A673 (cell line): ENCODE measurements around the gene NDOR1. TPM values are rescaled to one million over a fixed set of nuclear protein-coding genes. Genes with fewer than 3 reads are reported as not detected.

Source experiments
- BruUV-seq: library from RNA; stranded (reverse); fragments of 400-500 nt; replicated peaks from 2 replicates; lab custom pipeline; 2021; lab: Mats Ljungman, UMichigan
- CTCF ChIA-PET: fragments of 300-600 bp; sonication (Branson Sonifier 250); formaldehyde crosslinking; loops from one replicate; lab custom pipeline; 2022; ENCODE audit warnings: antibody characterized with exemption; lab: Charles Lee
- POLR2A ChIA-PET: fragments of 300-600 bp; sonication (Branson Sonifier 250); formaldehyde crosslinking; loops from one replicate; lab custom pipeline; 2022; ENCODE audit warnings: antibody characterized with exemption; ENCODE audit not compliant: low non-redundant PET; lab: Charles Lee
- DNase-seq: peaks from one replicate; pipeline ENCODE4 v3.0.0-alpha.2; 2015; ENCODE audit warnings: low spot score
- H3K27ac ChIP-seq: fragments of 200-600 bp; sonication (generic); 2 replicates; pipeline ENCODE4 v1.5.1; 2016; ENCODE audit warnings: mixed run types, low read depth, mild to moderate bottlenecking, mixed read lengths, antibody characterized with exemption, low read length; ENCODE audit not compliant: poor library complexity, severe bottlenecking
- H3K27me3 ChIP-seq: fragments of 200-600 bp; sonication (generic); replicated peaks from 2 replicates; pipeline ENCODE4 v1.6.1; 2017; ENCODE audit warnings: mixed run types, low read depth, mild to moderate bottlenecking, mixed read lengths, antibody characterized with exemption, low read length; ENCODE audit not compliant: insufficient read depth, poor library complexity
- H3K36me3 ChIP-seq: fragments of 200-600 bp; sonication (generic); 2 replicates; pipeline ENCODE4 v1.6.1; 2016; ENCODE audit warnings: mixed run types, mild to moderate bottlenecking, mixed read lengths, antibody characterized with exemption, low read length; ENCODE audit not compliant: insufficient read depth, poor library complexity, severe bottlenecking
- H3K4me1 ChIP-seq: fragments of 200-600 bp; sonication (generic); 2 replicates; pipeline ENCODE4 v1.6.1; 2017; ENCODE audit warnings: mixed run types, mild to moderate bottlenecking, mixed read lengths, antibody characterized with exemption, low read length; ENCODE audit not compliant: insufficient read depth, poor library complexity, severe bottlenecking
- H3K4me3 ChIP-seq: fragments of 200-600 bp; sonication (generic); 2 replicates; pipeline ENCODE4 v1.5.1; 2016; ENCODE audit warnings: low read depth, mixed run types, mild to moderate bottlenecking, mixed read lengths, low read length; ENCODE audit not compliant: poor library complexity, severe bottlenecking
- H3K9me3 ChIP-seq: fragments of 200-600 bp; sonication (generic); 2 replicates; pipeline ENCODE4 v1.6.1; 2016; ENCODE audit warnings: mixed run types, low read depth, mild to moderate bottlenecking, mixed read lengths, antibody characterized with exemption, low read length; ENCODE audit not compliant: poor library complexity, severe bottlenecking
- EZH2 ChIP-seq: fragments of 200-600 bp; sonication (generic); IDR thresholded peaks from 2 replicates; pipeline ENCODE4 v1.6.1; 2017; ENCODE audit warnings: borderline replicate concordance, low read depth, mild to moderate bottlenecking, mixed read lengths, antibody characterized with exemption, low read length; ENCODE audit not compliant: poor library complexity, severe bottlenecking
- intact Hi-C: fragments of 100-400 bp; cut with micrococcal nuclease; formaldehyde crosslinking; loops from one replicate; pipeline ENCODE4 v1.10.0; 2022; ENCODE audit not compliant: unreplicated experiment
- total RNA-seq: library from RNA; stranded (reverse); gene quantifications from 2 replicates; pipeline ENCODE4 v1.2.3, GENCODE V29; 2021
- TF ChIP-seq, protein P1 (sequence below): fragments of 300-800, 200-600 bp; sonication (generic); conservative IDR thresholded peaks from 2 replicates; pipeline ENCODE4 v1.5.1; 2017; ENCODE audit warnings: low read depth, mild to moderate bottlenecking, antibody characterized with exemption, low read length, moderate library complexity, mixed read lengths

Gene NDOR1
- total RNA-seq, 1 experiment from 2014 or later = 40.2 TPM

- H3K27ac ChIP-seq = no peak overlapping the region
- H3K9me3 ChIP-seq = no peaks in the 10 kb centered on the region
- POLR2A ChIA-PET = no interaction called here
- TF ChIP-seq, protein P1, sequence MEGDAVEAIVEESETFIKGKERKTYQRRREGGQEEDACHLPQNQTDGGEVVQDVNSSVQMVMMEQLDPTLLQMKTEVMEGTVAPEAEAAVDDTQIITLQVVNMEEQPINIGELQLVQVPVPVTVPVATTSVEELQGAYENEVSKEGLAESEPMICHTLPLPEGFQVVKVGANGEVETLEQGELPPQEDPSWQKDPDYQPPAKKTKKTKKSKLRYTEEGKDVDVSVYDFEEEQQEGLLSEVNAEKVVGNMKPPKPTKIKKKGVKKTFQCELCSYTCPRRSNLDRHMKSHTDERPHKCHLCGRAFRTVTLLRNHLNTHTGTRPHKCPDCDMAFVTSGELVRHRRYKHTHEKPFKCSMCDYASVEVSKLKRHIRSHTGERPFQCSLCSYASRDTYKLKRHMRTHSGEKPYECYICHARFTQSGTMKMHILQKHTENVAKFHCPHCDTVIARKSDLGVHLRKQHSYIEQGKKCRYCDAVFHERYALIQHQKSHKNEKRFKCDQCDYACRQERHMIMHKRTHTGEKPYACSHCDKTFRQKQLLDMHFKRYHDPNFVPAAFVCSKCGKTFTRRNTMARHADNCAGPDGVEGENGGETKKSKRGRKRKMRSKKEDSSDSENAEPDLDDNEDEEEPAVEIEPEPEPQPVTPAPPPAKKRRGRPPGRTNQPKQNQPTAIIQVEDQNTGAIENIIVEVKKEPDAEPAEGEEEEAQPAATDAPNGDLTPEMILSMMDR = no peak
- TF ChIP-seq EZH2 = no peak
- peaks cover 3% of the 10 kb centered on the region for H3K36me3 ChIP-seq
- intact Hi-C loops = no loop called here
- BruUV-seq = no TSS peak
- no peaks in the 10 kb centered on the region for H3K27me3 ChIP-seq
- DNase-seq = no peak
- peaks cover 3% of the 10 kb centered on the region for H3K4me1 ChIP-seq
- CTCF ChIA-PET = no interaction called here
- H3K4me3 ChIP-seq = no peak overlapping the region
Measured at GRCh38 chr9:137178201-137178938, 27.1 kb upstream of the NDOR1 start.

GRCh38 chr9:137178939-137179630, 26.4 kb upstream of the NDOR1 start:
- BruUV-seq = no TSS peak
- TF ChIP-seq, protein P1 = no peak
- no peak for TF ChIP-seq EZH2
- H3K9me3 ChIP-seq = no peaks in the 10 kb centered on the region
- H3K27me3 ChIP-seq = no peaks in the 10 kb centered on the region
- intact Hi-C loops = no loop called here
- no peak overlapping the region for H3K4me3 ChIP-seq
- peaks cover 7% of the 10 kb centered on the region for H3K36me3 ChIP-seq
- no peak overlapping the region for H3K27ac ChIP-seq
- DNase-seq = no peak
- POLR2A ChIA-PET = no interaction called here
- CTCF ChIA-PET = no interaction called here
- peaks cover 3% of the 10 kb centered on the region for H3K4me1 ChIP-seq

- intact Hi-C loops = no loop called here
- ChIA-PET POLR2A (no interaction called here), CTCF (no interaction called here)
- H3K27ac ChIP-seq = no peak overlapping the region
- no peak overlapping the region for H3K4me3 ChIP-seq
- TF ChIP-seq, protein P1 = no peak
- TF ChIP-seq EZH2 = no peak
- H3K27me3 ChIP-seq = no peaks in the 10 kb centered on the region
- no peaks in the 10 kb centered on the region for H3K9me3 ChIP-seq
- peaks cover 3% of the 10 kb centered on the region for H3K4me1 ChIP-seq
- peaks cover 7% of the 10 kb centered on the region for H3K36me3 ChIP-seq
- DNase-seq = no peak
- no TSS peak for BruUV-seq
Measured at GRCh38 chr9:137179761-137180160, 25.7 kb upstream of the NDOR1 start.
